Measurements from ENCODE around the gene TULP4. TPM values are rescaled to one million over a fixed set of nuclear protein-coding genes. Genes with fewer than 3 reads are reported as not detected.

Gene TULP4
- total and polyA plus RNA-seq, 2 of the 8 experiments (the other 6 are each of a cell fraction or from before 2014, with no cell fraction given) = 7.7 to 51.6 TPM

GRCh38 chr6:158333094-158333493, 20.8 kb downstream of the TULP4 start (continued):
- no peak for TF ChIP-seq CHD7 (IDR thresholded peaks at IDR 0.05; ENCODE audit: insufficient replicate concordance, low read length)
- TF ChIP-seq JUN (IDR thresholded peaks at IDR 0.05; ENCODE audit: low read depth, low read length) = no peak
- TF ChIP-seq BRCA1 (IDR thresholded peaks at IDR 0.05; ENCODE audit: low read depth, low read length) = no peak
- TF ChIP-seq POLR2A (IDR thresholded peaks at IDR 0.05; ENCODE audit: control extremely low read depth in 1 of 2, low read depth in 2 of 2, low read length in 2 of 2) = no peak
